Left lung (tissue), 10 donors: Measurements from ENCODE around the gene INPP4B. TPM values are rescaled to one million over a fixed set of nuclear protein-coding genes. Genes with fewer than 3 reads are reported as not detected.

Source experiments
- ATAC-seq: fragments of 200-7000 bp; cut with Tn5 transposase; one replicate; pipeline ENCODE4 v1.9.1; 2020; ENCODE audit warnings: moderate library complexity
- DNase-seq, 4 donors: peaks; one replicate each; pipeline ENCODE4 v3.0.0-alpha.2; 2013 to 2020
- H3K27ac ChIP-seq, 2 donors: fragments of 200-600 bp; sonication (generic) in 1 of 2; one replicate each; pipeline versions ENCODE4 v1.5.0 to v1.8.0; 2020 to 2021
- H3K27me3 ChIP-seq, 2 donors: fragments of 200-600 bp; sonication (generic) in 1 of 2; one replicate each; pipeline versions ENCODE4 v1.5.0 to v1.8.0; 2020 to 2021
- H3K36me3 ChIP-seq, 2 donors: fragments of 200-600 bp; sonication (generic) in 1 of 2; one replicate each; pipeline versions ENCODE4 v1.5.0 to v1.8.0; 2020 to 2021
- H3K4me1 ChIP-seq, 2 donors: fragments of 200-600 bp; one replicate each; pipeline ENCODE4 v1.8.0; 2021
- H3K4me3 ChIP-seq, 2 donors: fragments of 200-600 bp; sonication (generic) in 1 of 2; one replicate each; pipeline versions ENCODE4 v1.5.0 to v1.8.0; 2020 to 2021; ENCODE audit warnings: mild to moderate bottlenecking in 1 of 2
- H3K9me3 ChIP-seq, 2 donors: fragments of 200-600 bp; sonication (generic) in 1 of 2; one replicate each; pipeline versions ENCODE4 v1.5.0 to v1.8.0; 2020 to 2021
- intact Hi-C, 2 donors: fragments of 100-400 bp; cut with DNase I; formaldehyde crosslinking; loops; one replicate each; pipeline versions ENCODE4 v1.11.2 to v1.14.2; 2022
- polyA plus RNA-seq, 6 donors: library from polyadenylated mRNA; unstranded; fragments of 120-200 nt; gene quantifications; one replicate each; pipeline ENCODE4 v1.2.1, GENCODE V29; 2013; ENCODE audit not compliant: insufficient read length in 6 of 6
- total RNA-seq, 2 donors: library from RNA; stranded (reverse); fragmentation: NEBNext Ultra II Directional; extraction: Animal tissue kit (Norgen Biotek cat#: 25700); gene quantifications; one replicate each; pipeline ENCODE4 v1.2.1, GENCODE V29; 2021
- TF ChIP-seq, protein P1 (sequence below), 2 donors: fragments of 200-600 bp; sonication (generic) in 1 of 2; IDR thresholded peaks; one replicate each; pipeline versions ENCODE4 v1.5.0 to v1.8.0; 2021; ENCODE audit warnings: antibody characterized with exemption in 2 of 2
- donor health status: DM: no; HTN: yes; CAD: no.
- donor health status: DM: no; HTN: no; CAD: no.

The INPP4B gene
- total and polyA plus RNA-seq, 8 donors = 7.3 to 15.1 (median 11.6) TPM

DNA sequence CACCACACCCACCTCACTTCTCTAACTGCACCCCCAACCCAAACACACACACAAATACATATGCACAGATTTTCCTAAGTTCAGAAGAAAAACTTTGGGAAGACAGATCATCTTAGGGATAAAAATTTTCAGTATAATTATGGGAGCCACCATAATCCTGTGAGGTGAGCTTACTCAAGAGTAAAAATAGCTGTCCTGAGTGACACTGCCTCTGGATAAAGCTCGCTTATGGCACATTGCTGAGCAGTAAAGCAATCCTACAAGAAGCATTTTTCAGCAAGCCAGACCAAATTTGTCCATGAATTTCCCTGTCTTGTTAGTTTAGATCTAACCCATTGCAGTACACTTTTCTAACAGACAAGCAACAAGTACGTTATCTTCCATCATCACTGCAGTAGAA, 83.8 kb downstream of the INPP4B start:
- Histone ChIP-seq H3K4me1 (no peaks in the 10 kb centered on the region), H3K27ac (no peak overlapping the region), H3K4me3 (no peak overlapping the region), H3K36me3 (no peaks in the 10 kb centered on the region), H3K9me3 (no peaks in the 10 kb centered on the region), H3K27me3 (no peaks in the 10 kb centered on the region)
- DNase-seq = no peak
- intact Hi-C loops = no loop called here
- TF ChIP-seq, protein P1, sequence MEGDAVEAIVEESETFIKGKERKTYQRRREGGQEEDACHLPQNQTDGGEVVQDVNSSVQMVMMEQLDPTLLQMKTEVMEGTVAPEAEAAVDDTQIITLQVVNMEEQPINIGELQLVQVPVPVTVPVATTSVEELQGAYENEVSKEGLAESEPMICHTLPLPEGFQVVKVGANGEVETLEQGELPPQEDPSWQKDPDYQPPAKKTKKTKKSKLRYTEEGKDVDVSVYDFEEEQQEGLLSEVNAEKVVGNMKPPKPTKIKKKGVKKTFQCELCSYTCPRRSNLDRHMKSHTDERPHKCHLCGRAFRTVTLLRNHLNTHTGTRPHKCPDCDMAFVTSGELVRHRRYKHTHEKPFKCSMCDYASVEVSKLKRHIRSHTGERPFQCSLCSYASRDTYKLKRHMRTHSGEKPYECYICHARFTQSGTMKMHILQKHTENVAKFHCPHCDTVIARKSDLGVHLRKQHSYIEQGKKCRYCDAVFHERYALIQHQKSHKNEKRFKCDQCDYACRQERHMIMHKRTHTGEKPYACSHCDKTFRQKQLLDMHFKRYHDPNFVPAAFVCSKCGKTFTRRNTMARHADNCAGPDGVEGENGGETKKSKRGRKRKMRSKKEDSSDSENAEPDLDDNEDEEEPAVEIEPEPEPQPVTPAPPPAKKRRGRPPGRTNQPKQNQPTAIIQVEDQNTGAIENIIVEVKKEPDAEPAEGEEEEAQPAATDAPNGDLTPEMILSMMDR (IDR thresholded peaks at IDR 0.05) = no peak
- ATAC-seq = no peak

DNA sequence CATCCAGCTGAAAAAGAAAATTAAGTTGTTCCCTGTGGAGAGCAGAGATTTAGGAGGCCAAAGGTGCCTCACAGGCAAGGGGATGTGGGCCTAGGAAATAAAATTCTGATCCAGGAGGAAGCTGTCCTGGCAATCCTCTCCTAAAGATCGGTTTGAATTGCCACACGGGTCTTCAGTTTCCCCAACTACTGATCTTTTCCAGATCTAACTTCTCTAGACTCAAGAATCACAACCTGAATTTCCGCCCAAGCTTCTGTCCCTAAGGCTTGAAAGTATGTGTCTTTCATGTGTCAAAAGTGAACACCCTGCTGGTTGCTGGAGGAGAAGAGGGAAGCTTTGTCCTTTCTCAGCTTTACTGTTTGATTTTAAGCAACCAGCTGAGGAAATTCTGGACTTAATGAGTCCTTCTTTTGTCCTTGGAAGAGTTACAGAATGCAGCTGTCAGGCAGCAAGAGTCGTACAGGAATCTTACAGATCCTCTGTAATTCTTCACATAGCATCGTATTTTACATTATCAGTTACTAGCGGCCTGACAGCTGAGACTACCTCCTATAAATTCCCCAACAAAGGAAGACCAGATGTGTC, 93.8 kb downstream of the INPP4B start:
- intact Hi-C loops = no loop called here
- no peaks in the 10 kb centered on the region for H3K4me1 ChIP-seq
- TF ChIP-seq, protein P1 (IDR thresholded peaks at IDR 0.05) = no peak
- H3K9me3 ChIP-seq = no peaks in the 10 kb centered on the region
- no peak for DNase-seq
- no peak overlapping the region for H3K4me3 ChIP-seq
- no peaks in the 10 kb centered on the region for H3K27me3 ChIP-seq
- no peaks in the 10 kb centered on the region for H3K36me3 ChIP-seq
- H3K27ac ChIP-seq = no peak overlapping the region
- ATAC-seq = no peak

DNA sequence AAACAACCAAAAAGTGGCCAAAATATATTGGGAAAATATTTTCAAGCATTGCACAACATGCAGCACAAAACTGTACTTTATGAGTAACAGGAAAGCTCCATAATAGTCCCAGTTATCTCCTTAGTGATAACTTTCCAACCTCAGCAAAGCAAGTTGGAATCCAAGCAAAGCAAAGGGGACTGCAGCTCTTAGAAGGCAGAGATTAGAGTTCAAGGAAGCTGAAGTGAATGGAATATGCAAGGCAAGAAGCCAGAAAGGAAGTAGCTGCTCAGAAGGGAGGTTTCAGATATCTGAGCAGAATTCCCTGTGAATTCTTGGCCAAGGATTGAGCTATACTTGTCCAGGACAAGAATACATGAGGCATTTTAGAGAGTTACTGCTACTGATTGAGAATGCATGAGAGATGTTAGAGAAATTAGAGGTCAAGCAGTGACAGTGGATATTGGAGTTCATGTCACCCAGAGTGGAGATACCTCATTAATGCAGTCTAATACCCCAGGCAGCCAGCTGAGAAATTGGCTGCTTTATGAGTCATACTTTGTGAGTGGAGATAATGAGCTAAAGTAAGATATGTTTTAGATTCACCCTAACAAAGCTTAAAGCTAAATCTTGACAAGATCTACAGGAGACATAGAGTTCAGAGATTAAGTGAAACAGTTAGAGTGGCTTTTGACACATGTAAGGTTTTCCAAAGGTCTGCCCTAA, 102.8 kb downstream of the INPP4B start:
- Histone ChIP-seq H3K27me3 (no peaks in the 10 kb centered on the region), H3K4me3 (no peak overlapping the region), H3K9me3 (peaks cover 0 to 12% of the 10 kb centered on the region in 2 donors), H3K27ac (no peak overlapping the region), H3K4me1 (no peaks in the 10 kb centered on the region), H3K36me3 (no peaks in the 10 kb centered on the region)
- intact Hi-C loops = no loop called here
- DNase-seq (no peak), ATAC-seq (peak; percentile 38)
- TF ChIP-seq, protein P1 (IDR thresholded peaks at IDR 0.05) = no peak

DNA sequence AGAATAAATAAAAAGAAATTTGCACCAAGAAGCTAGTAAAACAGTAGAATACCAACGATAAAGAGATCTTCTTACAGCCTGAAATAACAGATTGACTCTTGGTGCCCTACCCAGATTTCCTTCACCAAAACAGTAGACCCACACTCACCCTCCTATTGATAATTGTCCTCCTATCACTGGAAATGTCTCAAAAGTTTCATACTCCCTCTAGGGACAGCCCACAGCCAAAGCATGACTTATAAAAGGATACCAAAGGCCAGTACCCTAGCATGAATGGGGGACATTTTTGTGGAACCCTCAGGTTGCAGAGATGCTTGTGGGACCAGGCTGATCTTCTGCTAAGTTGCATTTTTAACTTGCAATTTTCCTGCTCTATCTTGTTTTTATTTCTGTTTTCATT, 104.1 kb downstream of the INPP4B start:
- DNase-seq (no peak), ATAC-seq (no peak)
- TF ChIP-seq, protein P1 (IDR thresholded peaks at IDR 0.05) = no peak
- no peak overlapping the region for H3K27ac ChIP-seq
- intact Hi-C loops = no loop called here
- H3K9me3 ChIP-seq = peaks cover 0 to 12% of the 10 kb centered on the region in 2 donors
- no peaks in the 10 kb centered on the region for H3K27me3 ChIP-seq
- H3K4me1 ChIP-seq = no peaks in the 10 kb centered on the region
- H3K4me3 ChIP-seq = no peak overlapping the region
- no peaks in the 10 kb centered on the region for H3K36me3 ChIP-seq

DNA sequence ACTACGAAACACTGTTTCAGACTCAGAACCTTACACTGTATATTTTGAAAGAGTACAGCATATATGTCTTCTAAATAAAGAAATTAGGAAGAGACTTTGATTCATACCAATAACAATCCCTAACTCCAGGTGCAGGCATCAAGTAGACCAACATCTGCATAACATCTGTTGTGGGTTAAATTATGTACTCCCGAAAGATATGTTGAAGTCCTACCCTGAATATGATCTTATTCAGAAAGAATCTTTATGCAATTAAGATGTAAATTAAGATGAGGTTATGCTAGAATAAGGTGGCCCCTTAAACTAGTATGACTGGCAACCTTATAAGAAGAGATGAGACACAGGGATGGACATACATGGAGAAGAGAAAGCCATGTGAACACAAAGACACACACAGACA, 117.9 kb downstream of the INPP4B start:
- Histone ChIP-seq H3K4me1 (no peaks in the 10 kb centered on the region), H3K36me3 (no peaks in the 10 kb centered on the region), H3K27ac (no peak overlapping the region), H3K4me3 (no peak overlapping the region), H3K27me3 (no peaks in the 10 kb centered on the region), H3K9me3 (no peaks in the 10 kb centered on the region)
- DNase-seq (no peak), ATAC-seq (no peak)
- intact Hi-C loops = no loop called here
- TF ChIP-seq, protein P1 (IDR thresholded peaks at IDR 0.05) = no peak
